Measurements from ENCODE around the gene MTMR10.
A peak's percentile ranks its signal among the peaks of the same experiment; 100 is the strongest.

Gene MTMR10

GRCh38 chr15:30919877-30920550 is 71.4 kb downstream of the MTMR10 start:
- DNase-seq = no peak

GRCh38 chr15:30918366-30918765 is 73.1 kb downstream of the MTMR10 start:
- no peak for DNase-seq

GRCh38 chr15:30917675-30918074 is 73.8 kb downstream of the MTMR10 start:
- no peak for DNase-seq

GRCh38 chr15:30917013-30917412 is 74.4 kb downstream of the MTMR10 start:
- DNase-seq = no peak

- DNase-seq = no peak
Measured at GRCh38 chr15:30913761-30914160, 77.7 kb downstream of the MTMR10 start.

- no peak for DNase-seq
Measured at GRCh38 chr15:30906366-30906765, 85.1 kb downstream of the MTMR10 start.

- no peak for DNase-seq
Measured at GRCh38 chr15:30905821-30906220, 85.6 kb downstream of the MTMR10 start.

GRCh38 chr15:30904812-30905211 is 86.6 kb downstream of the MTMR10 start:
- DNase-seq = no peak

GRCh38 chr15:30903497-30904187 is 87.8 kb downstream of the MTMR10 start, which contains the start of gene FAN1:
TSS of gene FAN1 (plus strand) at chr15:30903915. CDS start at chr15:30904664, 749 bp downstream.
- DNase-seq = peak; percentile 91

- no peak for DNase-seq
Measured at GRCh38 chr15:30901889-30902288, 89.5 kb downstream of the MTMR10 start.

- no peak for DNase-seq
Measured at GRCh38 chr15:30896211-30896606, 95.2 kb downstream of the MTMR10 start.

- DNase-seq = no peak
Measured at GRCh38 chr15:30895461-30896210, 95.8 kb downstream of the MTMR10 start.

GRCh38 chr15:30889196-30889595 is 102.2 kb downstream of the MTMR10 start:
- DNase-seq = no peak

All from NCI-H1417 treated with DMSO at 0.1 percent for 48 hours (cell line).